Mucosa of descending colon (tissue), 3 donors: ENCODE measurements around the gene PLOD3. TPM values are rescaled to one million over a fixed set of nuclear protein-coding genes. Genes with fewer than 3 reads are reported as not detected.

Source experiments
- ATAC-seq: fragments of 200-7000 bp; cut with Tn5 transposase; one replicate; pipeline ENCODE4 v1.9.1; 2020; ENCODE audit warnings: mild to moderate bottlenecking, moderate library complexity
- DNase-seq, 3 donors: peaks; one replicate each; pipeline ENCODE4 v3.0.0-alpha.2; 2020
- H3K36me3 ChIP-seq: fragments of 200-600 bp; one replicate; pipeline ENCODE4 v1.8.0; 2021; ENCODE audit warnings: low read depth, mild to moderate bottlenecking
- H3K4me1 ChIP-seq: fragments of 200-600 bp; one replicate; pipeline ENCODE4 v1.8.0; 2021; ENCODE audit warnings: low read depth, mild to moderate bottlenecking
- H3K4me3 ChIP-seq: fragments of 200-600 bp; one replicate; pipeline ENCODE4 v1.8.0; 2021; ENCODE audit warnings: mild to moderate bottlenecking
- H3K9me3 ChIP-seq: fragments of 200-600 bp; one replicate; pipeline ENCODE4 v1.8.0; 2021; ENCODE audit warnings: mild to moderate bottlenecking
- CTCF ChIP-seq: fragments of 200-600 bp; IDR thresholded peaks from one replicate; pipeline ENCODE4 v1.8.0; 2022; ENCODE audit warnings: antibody characterized with exemption, mild to moderate bottlenecking
- intact Hi-C, 2 donors: fragments of 100-400 bp; cut with DNase I in 1 of 2; cut with micrococcal nuclease in 1 of 2; formaldehyde crosslinking; loops; one replicate each; pipeline versions ENCODE4 v1.11.0 to v1.11.1; 2022; cut with DNase I, micrococcal nuclease
- total RNA-seq, 3 donors: library from RNA; stranded (reverse); fragmentation: NEBNext Ultra II Directional in 2 of 3; extraction: Animal tissue kit (Norgen Biotek cat#: 25700) in 2 of 3; gene quantifications; one replicate each; pipeline versions ENCODE4 v1.2.1 to v1.2.4, GENCODE V29; 2021 to 2023
- donor health status: DM: no; HTN: no; CAD: no; lungs with moderate emphysema.
- donor health status: DM: no; HTN: no; CAD: no.
- donor health status: DM: no; HTN: yes; CAD: no.

PLOD3 gene
- total RNA-seq, 3 donors from 2014 or later: 72.9 to 91.8 (median 87.2) TPM

- Histone ChIP-seq H3K4me3 (no peak overlapping the region), H3K36me3 (no peaks in the 10 kb centered on the region), H3K9me3 (no peaks in the 10 kb centered on the region), H3K4me1 (peaks cover 4% of the 10 kb centered on the region)
- DNase-seq: no peak
- no peak for TF ChIP-seq CTCF
- intact Hi-C loops: no loop called here
- ATAC-seq: peak; percentile 40
Observed at GRCh38 chr7:101185258-101185839, 32.0 kb downstream of the PLOD3 start.

GRCh38 chr7:101180130-101180755, 37.1 kb downstream of the PLOD3 start, which contains the start of gene NAT16:
TSS of gene NAT16 (minus strand) at chr7:101180293. CDS start at chr7:101174807, 5,486 bp downstream.
- no peak within 1 kb of the TSS for H3K4me3 ChIP-seq
- intact Hi-C loops: no loop called here
- ATAC-seq: no peak
- no peaks in the 10 kb centered on the region for H3K9me3 ChIP-seq
- DNase-seq: no peak
- TF ChIP-seq CTCF: no peak
- H3K36me3 ChIP-seq: no peaks in the 10 kb centered on the region
- H3K4me1 ChIP-seq: peaks cover 11% of the 10 kb centered on the region

- H3K4me1 ChIP-seq: peaks cover 8% of the 10 kb centered on the region
- no peak overlapping the region for H3K4me3 ChIP-seq
- H3K9me3 ChIP-seq: no peaks in the 10 kb centered on the region
- DNase-seq (no peak), ATAC-seq (no peak)
- no peaks in the 10 kb centered on the region for H3K36me3 ChIP-seq
- intact Hi-C loops: no loop called here
- no peak for TF ChIP-seq CTCF
Observed at GRCh38 chr7:101179713-101180112, 37.7 kb downstream of the PLOD3 start.

GRCh38 chr7:101179117-101179516, 38.3 kb downstream of the PLOD3 start:
- H3K36me3 ChIP-seq: no peaks in the 10 kb centered on the region
- no peak overlapping the region for H3K4me3 ChIP-seq
- H3K4me1 ChIP-seq: peaks cover 7% of the 10 kb centered on the region
- H3K9me3 ChIP-seq: no peaks in the 10 kb centered on the region
- intact Hi-C loops: no loop called here
- no peak for DNase-seq
- TF ChIP-seq CTCF: no peak
- ATAC-seq: no peak

GRCh38 chr7:101177644-101178043, 39.7 kb downstream of the PLOD3 start:
- ATAC-seq (no peak), DNase-seq (no peak)
- Histone ChIP-seq H3K4me3 (no peak overlapping the region), H3K36me3 (no peaks in the 10 kb centered on the region), H3K4me1 (peaks cover 19% of the 10 kb centered on the region), H3K9me3 (no peaks in the 10 kb centered on the region)
- TF ChIP-seq CTCF: no peak
- intact Hi-C loops: no loop called here
